GM18526 (cell line): Measurements from ENCODE around the gene APLP1.

Source experiments
- POLR2A ChIP-seq: IDR thresholded peaks from 3 replicates; pipeline ENCODE4 v1.6.1; 2011; ENCODE audit not compliant: insufficient read length; ENCODE audit errors: extremely low read depth

APLP1 gene

DNA sequence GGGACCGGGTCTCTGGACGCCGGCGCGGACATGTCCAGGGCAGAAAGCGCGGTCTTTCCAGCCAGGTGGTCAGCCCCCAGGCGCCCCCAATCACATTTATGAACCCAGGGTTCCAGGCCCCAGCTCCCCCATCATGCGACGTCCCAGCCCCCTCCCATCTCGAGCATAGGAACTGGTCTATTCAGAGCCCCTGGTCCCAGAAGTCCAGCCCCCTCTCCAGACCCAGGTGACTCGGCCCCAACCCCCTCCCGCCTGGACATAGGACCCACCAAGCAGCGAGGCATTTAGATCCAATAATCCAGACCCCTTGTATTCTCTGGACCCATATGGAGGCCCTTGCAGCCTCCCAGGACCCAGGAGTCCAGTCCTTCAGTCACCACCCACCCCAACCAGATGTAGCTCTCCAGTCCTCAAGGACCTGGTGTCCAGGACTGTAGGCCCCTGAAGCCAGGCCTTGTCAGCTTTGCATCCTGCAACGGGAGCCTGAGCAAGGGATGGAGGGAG is 501 bp downstream of the APLP1 start:
- no peak for TF ChIP-seq POLR2A

DNA sequence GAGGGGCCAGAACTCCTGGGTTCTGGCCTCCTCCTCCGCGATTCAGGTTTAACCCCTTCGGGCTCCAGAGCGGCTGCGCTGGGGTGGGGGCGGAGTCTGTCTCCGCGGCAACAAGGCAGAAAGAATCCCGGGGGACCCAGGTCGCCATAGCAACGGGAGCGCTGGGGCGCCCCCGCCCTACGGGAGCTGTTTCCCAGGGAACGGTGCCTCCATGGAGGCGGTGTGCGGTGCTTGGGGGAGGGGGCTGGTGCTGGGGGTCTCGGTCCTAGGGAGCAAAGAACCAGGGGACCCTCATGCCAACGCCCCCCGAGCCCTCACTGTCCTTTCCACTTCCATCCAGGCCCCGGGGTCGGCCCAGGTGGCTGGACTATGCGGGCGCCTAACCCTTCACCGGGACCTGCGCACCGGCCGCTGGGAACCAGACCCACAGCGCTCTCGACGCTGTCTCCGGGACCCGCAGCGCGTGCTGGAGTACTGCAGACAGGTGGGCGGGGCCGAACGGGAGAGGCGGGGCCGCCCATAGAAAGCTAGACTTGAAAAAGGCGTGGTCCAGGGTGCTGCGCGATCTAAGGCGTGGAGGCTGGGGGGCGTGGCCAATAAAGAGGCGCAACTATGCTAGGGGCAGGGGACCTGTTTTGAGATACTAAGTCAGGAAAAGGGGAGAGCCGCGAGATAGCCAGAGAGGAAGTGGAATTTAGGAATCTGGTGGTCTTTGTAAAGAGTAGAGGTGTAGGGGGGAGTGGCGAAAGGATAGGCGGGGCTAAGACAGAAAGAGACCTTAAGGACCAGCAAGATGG is 1.2 kb downstream of the APLP1 start:
- TF ChIP-seq POLR2A, result no peak

DNA sequence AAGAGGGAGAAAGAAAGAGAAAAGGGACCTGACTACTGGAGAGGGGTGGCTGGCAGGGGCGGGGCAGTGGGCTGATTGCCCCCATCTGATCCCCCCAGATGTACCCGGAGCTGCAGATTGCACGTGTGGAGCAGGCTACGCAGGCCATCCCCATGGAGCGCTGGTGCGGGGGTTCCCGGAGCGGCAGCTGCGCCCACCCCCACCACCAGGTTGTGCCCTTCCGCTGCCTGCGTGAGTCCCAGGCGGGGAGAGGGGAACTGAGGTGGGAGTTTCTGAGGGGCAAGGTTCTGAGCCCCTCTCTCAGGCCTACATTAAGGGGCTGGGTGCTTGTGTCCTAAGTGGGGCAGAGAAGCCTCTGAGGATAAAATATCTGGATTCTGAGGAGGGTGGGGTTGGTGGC is 2.4 kb downstream of the APLP1 start:
- no peak for TF ChIP-seq POLR2A

DNA sequence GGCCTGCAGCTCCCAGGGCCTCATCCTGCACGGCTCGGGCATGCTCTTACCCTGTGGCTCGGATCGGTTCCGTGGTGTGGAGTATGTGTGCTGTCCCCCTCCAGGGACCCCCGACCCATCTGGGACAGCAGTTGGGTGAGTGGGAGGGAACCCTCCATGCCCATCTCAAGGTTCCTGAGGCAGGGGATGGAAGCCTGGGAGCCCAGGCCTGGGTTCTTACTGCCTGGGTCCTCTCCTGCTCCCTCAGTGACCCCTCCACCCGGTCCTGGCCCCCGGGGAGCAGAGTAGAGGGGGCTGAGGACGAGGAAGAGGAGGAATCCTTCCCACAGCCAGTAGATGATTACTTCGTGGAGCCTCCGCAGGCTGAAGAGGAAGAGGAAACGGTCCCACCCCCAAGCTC is 3.2 kb downstream of the APLP1 start:
- no peak for TF ChIP-seq POLR2A

DNA sequence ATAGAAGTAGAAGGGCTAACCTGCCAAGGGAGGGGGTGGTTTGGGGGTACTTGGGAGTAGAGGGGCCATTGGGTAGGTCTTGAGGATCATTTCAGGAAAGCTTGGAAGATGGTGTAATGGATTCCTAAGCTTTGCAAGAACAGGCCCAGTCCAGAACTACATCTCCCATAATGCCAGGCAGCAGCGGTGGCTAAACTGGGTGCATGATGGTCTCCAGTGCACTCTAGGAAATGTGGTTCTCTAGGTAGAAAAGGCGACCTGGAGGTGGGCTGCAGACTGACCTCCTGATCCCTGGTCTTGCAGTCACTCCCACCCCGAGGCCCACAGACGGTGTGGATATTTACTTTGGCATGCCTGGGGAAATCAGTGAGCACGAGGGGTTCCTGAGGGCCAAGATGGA is 3.8 kb downstream of the APLP1 start:
- no peak for TF ChIP-seq POLR2A

DNA sequence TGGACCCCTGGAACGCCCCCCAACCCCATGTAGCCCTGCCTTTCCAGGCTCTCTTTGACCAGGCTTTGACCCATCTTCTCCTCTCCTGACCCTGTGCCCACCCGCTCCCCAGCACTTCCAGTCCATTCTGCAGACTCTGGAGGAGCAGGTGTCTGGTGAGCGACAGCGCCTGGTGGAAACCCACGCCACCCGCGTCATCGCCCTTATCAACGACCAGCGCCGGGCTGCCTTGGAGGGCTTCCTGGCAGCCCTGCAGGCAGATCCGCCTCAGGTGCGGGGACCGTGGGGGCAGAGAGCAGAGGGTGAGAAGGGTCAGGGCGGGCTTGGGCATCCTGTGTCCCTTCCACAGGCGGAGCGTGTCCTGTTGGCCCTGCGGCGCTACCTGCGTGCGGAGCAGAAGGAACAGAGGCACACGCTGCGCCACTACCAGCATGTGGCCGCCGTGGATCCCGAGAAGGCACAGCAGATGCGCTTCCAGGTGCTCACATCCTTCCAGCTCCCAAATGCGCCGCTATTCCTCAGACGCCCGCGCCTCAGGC is 6.1 kb downstream of the APLP1 start:
- no peak for TF ChIP-seq POLR2A

DNA sequence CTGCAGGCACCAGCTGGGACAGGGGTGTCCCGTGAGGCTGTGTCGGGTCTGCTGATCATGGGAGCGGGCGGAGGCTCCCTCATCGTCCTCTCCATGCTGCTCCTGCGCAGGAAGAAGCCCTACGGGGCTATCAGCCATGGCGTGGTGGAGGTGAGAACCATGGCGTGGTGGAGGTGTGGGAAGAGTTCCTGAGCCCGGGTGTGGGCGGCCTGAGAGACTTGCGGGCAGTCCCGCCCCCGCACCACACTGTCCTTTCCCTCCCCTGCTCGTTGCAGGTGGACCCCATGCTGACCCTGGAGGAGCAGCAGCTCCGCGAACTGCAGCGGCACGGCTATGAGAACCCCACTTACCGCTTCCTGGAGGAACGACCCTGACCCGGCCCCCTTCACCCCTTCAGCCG is 10.7 kb downstream of the APLP1 start:
- TF ChIP-seq POLR2A, result no peak

DNA sequence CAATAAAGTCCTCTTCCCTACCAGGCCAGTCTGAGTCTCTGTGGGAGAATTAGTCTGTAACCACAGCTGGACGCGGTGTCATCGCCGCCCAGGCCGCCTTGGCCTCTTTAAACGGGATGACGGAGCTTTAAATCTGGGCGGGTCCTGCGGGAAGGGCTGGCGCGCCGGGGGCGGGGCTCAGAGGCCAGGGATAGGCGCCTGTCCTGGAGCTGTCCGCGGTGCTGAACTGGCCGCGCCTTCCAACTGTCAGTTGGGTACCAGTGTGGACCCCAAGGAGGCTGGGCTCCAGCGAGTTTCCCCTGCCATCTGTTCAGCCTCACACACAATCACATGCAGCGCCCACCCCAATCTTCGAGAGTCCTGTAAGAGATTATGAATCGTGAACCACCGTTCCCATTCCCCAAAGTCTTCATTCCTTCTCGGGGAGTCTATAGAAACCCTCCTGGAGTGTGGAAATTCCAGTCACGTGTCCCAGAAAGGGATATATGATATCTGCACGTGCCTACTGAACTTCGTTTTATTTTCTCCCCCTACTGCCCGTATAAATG is 11.5 kb downstream of the APLP1 start:
- TF ChIP-seq POLR2A, result no peak

DNA sequence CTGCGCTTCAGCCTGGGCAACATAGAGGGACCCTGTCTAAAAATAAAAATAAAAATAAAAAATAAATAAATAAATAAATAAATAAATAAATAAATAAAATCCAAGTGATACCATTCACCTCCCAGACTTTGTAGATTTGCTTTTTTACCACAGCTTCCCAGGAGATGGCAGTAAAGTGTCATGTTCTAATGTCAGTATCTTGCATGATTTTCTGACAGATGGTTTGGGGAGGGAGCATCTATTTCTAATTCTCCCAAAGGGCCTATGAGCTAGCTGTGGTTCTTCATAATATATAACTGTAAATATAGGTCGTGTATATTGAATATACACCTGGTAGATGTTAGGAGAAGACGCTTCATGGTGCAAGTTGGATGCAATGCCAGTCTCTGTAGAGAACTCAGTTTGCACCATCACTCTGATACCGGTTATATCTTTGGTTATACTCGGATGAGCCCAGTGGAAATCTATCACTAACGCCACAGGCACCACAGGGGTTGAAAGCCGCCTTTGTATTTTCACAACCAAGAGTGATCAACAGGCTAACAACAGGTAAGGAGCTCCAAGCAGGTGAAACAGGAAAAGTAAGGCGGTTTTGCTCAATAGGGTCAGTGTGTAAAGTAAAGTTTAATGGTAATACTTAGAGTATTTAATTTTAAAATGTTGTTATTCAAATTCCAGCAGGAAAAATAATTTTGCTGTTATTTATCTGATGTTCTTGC is 13.9 kb downstream of the APLP1 start:
- no peak for TF ChIP-seq POLR2A

DNA sequence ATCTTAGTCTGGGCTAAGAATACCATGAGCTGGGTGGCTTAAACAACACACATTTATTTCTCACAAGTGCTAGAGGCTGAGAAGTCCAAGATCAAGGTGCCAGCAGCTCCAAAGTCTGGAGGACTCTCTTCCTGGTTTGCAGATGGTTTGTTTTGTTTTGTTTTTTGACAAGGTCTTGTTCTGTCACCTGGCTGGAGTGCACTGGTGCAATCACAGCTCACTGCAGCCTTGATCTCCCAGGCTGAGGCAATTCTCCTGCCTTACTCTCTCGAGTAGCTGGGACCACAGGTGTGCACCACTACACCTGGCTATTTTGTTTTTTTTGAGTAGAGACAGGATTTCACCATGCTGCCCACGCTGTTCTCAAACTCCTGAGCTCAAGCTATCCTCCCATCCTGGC is 15.5 kb downstream of the APLP1 start:
- no peak for TF ChIP-seq POLR2A

DNA sequence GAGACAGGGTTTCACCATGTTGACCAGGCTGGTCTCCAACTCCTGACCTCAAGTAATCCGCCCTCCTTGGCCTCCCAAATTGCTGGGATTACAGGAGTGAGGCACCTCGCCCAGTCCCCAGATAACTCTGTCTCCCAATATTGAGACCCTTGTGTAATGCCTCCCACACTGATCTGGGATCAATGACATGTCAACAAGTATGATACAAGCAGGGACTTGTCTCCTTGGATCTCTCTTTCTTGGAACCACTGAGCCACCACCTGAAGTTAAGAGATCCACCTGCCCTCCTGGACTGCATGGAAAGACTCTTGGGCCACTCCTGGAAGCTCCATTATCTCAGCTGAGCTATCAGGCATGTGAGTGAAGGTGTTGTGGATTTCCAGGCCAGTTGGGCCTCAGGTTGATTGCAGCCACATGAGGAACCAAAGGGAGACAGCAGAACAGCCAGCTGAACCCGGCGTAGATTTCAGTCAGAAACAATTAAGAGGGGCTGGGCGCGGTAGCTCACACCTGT is 16.9 kb downstream of the APLP1 start:
- no peak for TF ChIP-seq POLR2A

DNA sequence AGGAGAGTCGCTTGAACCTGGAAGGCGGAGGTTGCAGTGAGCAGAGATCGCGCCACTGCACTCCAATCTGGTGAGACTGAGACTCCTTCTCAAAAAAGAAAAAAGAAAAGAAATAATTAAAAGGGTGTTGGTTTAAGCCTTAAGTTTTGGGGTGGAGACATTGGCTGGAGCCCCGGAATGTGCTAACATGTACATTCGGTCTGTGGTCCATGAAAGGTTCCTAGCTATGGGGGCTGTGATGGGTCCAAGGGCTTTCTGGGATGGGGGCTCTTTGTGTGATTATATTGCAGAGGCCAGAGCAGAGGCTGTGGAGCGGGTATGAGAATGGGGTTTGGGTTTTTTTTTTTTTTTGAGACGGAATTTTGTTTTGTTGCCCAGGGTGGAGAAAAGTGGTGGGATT is 17.5 kb downstream of the APLP1 start:
- no peak for TF ChIP-seq POLR2A

DNA sequence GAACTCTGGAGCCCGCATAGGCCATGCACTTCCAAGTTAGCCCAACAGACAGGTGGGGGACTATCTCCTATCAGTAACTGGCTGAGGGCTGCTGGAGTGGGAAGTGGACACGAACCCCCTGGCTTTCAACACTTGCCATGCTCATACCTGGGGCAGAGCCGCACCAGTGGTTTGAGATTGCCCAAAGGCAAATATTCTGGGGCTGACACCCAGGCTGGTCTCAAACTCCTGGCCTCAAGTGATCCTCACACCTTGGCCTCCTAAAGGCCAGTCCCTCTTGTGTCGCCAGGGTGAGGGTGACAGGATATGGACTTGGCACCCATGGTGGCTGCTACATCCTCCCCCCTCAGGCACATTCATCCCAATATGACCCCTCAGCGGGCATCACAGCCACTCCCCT is 18.8 kb downstream of the APLP1 start:
- no peak for TF ChIP-seq POLR2A

DNA sequence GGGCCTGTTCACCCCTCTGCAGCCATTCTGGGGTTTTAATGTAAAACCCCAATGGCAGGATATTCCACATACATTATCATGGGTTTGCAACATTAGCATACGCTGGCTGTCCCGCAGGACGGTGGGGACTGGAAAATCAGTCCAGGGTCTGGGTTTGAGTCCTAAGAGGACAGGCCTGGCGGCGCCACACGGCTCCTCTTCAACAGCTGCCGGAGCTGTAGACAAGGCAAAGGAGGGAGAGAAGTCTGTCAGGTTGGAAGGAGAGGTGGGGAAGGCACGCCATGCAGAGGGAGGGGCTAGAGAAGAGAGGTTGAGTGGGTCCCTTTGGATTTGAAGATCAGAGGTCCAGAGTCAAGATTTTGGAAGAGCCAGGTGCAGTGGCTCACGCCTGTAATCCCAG is 20.0 kb downstream of the APLP1 start:
- no peak for TF ChIP-seq POLR2A

DNA sequence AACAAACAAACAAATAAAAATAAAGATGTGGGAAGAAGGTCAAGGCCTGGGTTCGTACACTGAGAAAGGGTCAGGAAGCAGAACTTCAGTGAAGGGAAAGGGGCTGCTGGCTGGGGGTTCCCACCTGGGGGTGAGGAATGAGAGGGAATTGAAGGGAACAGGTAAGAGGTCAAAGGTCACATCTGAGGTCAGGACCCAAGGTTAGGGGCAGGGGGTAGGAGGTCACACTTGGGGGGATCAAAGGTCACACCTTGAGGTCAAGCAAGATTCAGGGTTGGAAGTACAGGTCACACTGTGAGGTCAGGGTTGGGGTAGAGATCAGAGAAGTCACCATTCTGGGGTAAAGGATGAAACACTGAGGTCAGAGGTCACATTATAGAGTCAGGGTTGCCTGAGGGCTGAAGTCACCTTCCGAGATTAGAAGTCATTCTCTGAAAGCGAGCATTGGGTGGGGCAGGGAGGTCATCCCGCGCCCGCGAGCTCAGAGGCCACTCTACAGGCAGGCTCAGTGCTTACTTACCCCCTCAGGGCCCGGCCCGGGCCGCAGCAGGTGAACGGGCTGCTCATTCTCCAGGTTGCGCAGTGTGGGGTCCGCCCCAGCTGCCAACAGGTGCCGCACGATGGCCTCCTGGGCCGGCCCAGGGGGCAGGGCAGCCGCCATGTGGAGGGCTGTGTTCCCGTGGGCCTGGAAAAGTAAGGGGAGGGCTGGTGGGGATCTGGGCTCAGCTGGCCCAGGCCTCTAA is 21.2 kb downstream of the APLP1 start:
- no peak for TF ChIP-seq POLR2A
